GM20431 (cell line): ENCODE data around the gene DRC3.

Experiments used
- in situ Hi-C: fragments of 300-500 bp; cut with MseI, MboI; formaldehyde crosslinking; loops from one replicate; pipeline ENCODE4 v1.15.0; 2020; ENCODE audit warnings: low sequenced_read_pairs; ENCODE audit not compliant: unreplicated experiment

DRC3 gene

GRCh38 chr17:18014006-18014405 is 41.3 kb downstream of the DRC3 start:
- in situ Hi-C loops = no loop called here

- in situ Hi-C loops = no loop called here
Observed at GRCh38 chr17:18015593-18015992, 42.9 kb downstream of the DRC3 start.

DNA sequence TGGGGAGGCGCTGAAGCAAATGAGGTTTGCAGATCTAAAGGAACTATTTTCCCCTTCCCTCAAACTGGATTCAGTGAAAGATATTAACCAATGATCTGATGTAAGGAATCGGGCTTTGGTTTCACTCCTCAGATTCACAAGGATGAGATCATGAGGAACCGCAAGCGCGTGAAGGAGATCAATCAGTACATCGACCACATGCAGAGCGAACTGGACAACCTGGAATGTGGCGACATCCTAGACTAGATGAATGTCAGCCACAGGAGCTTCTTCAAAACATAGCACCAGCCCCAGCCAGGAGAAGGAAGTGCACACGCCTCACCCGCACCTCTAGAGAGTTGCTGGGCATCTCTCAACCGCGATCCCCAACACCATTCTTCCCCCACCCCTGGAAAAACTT is 43.8 kb downstream of the DRC3 start:
- in situ Hi-C loops = no loop called here

GRCh38 chr17:18017958-18018357 is 45.3 kb downstream of the DRC3 start:
- in situ Hi-C loops = no loop called here

GRCh38 chr17:18018411-18018921 is 45.8 kb downstream of the DRC3 start:
- in situ Hi-C loops = no loop called here

DNA sequence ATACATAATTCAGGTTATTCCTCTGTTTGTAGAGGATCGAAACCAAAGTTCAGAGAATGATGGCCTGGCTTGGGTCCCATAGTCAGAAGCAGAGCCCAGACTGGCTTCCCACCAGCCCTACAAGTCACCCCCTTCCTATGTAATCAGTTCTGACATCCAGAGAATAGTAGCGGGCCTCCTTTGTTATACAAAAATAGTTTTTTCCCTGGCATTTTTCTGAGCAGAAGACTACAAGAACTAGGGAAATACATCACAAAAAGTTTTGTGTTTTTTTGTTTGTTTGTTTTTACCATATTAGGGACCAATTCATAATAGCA is 47.1 kb downstream of the DRC3 start:
- in situ Hi-C loops = no loop called here

DNA sequence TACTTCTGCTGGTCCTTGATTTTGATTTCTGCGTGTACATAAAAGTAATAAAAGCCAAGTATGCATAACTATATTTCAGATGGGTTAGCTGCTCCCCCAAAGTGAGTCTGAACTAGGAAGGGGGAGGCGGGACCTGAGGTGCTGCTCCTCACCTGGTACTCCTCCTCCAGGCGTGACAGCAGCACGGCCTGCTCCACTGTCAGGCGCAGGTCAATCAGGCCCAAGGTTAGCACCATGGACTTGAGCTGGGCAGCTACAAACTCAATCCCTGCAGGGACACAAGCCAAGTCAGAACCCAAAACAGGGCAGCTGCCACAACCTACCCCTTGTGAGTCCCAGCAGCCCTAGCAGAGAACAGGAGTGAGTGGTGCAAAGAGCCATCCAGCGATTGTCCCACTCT is 48.3 kb downstream of the DRC3 start:
- in situ Hi-C loops = no loop called here

GRCh38 chr17:18021372-18021771 is 48.7 kb downstream of the DRC3 start:
- in situ Hi-C loops = no loop called here

DNA sequence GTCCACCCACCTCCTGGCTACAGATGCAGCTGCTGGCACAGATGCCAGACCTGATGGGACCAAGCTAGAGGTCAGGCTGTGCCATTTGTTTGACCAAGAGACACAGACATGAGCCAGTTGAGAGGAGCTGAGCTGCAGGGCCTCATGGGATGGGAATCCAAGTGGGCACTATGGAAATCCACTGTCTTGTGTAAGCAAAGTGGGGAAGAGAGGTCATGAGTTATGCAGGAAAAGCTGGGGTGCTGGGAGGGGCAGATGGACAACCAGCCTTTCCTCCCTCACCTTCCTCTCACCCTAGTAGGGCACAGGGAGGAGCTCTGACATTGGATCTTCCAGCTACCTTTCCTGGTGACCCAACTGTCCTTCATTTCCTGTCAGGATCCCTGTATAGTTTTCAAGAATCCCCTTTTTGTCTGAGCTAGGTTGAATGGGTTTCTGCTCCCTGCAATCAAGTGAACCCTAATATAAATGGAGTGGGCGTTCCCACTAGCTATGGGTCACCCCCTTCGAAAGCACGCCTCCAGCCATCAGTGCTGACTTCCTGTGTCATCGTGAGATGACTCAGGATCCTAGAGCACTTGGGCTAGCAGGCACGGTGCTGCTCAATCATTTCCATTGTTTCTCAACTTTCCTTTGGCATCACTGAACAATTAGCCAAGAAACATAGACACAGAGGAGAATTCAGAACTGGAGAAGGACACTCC is 52.7 kb downstream of the DRC3 start:
- in situ Hi-C loops = loop anchor here (25.0 kb wide), 1 partner anchor 338 kb away; the partner anchor contains the start of gene RAI1

DNA sequence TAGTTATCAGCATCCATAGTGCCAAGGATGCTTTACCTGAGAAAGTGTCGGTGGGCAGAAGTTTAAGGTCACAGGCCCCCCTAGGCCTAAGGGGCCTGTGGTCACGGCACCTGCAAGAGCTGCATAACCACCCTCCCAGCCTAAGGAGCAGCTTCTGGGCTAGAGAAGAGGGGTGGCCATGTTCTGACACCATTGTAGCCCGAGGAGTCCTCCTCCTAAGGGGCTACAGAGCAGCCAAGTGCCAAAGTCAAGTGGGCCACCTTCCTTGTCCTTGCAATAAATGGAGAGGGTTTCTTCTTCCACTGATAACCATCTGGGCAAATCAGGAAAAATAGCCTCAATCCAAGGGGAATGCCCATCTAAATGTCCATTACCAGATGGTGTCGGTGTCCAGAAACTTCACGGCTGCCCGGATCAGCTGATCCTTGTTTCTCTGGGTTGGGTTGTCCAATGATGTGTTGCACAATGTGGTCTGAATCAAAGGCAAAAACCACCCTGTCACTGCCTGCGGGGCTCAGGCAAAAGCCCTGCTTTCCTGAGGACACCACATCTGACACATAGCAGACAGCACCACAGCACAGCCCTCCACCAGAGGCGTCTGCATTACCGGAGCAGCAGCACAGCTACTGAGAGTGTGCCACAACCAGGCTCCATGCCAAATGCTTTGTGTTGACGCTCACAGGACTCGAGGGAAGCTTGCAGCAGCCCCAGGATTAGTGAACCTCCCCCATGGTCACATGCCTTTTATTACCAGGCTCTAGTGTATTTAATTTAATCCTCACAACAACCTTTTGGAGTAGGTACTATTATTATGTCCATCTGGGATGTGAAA is 53.5 kb downstream of the DRC3 start:
- in situ Hi-C loops = loop anchor here (25.0 kb wide), 1 partner anchor 339 kb away; the partner anchor contains the start of gene RAI1

DNA sequence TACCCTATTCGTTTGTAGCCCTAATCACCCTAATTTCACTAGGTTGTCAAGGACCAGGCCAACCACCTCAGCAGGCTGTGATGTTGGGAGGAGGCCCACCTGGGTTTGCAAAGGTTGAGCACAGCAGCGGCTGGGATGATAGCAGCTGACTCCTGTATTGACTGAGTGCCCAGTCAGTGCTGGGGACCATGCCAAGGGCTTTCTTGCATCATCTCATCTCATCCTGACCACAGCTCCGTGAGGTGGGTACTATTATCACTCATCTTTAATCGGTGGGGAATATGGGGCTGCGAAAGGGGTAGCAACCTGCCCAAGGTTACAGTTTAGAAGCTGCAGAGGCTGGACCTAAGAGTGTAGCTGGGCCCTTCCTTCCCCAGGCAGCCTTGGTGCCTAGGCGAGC is 54.6 kb downstream of the DRC3 start:
- in situ Hi-C loops = loop anchor here (25.0 kb wide), 1 partner anchor 340 kb away; the partner anchor contains the start of gene RAI1

DNA sequence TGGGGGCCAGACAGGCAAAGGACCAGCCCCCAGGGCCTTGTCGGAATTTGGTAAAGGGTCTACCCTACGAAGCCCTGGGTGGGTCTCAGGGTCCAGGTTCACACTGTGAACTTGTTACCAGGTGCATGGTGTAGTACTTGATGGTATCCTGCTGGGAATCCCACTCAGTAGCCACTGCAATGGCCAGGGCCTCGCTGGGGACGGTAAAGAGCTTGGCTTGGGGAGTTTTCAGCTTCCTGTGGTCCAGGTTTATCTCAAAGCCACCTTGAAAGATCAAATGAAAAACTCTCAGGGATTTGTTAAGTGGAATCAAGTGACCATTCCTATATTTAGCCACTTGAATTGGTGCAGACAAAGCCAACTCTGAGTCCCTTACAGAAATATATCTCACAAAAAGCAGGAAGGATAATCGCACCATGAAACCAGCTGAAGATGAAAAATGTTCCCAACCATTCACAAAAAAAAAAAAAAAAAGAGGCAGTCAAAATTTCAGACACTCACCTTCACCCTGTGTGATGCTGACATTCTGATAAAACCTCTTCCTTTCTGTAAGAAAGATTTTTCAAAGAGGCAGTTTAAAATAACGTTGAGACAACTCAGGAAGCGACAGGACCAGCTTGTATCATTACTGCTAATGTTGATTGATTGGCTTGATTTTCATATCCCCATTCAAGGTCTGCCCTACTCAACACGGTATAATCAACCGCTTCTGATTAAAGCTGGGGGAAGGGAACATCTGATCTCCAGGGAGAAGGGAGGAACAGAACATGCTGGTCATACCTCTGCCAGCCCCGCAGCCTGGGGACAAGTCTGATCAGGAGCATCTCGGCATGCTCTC is 55.7 kb downstream of the DRC3 start:
- in situ Hi-C loops = loop anchor here (25.0 kb wide), 1 partner anchor 341 kb away; the partner anchor contains the start of gene RAI1

DNA sequence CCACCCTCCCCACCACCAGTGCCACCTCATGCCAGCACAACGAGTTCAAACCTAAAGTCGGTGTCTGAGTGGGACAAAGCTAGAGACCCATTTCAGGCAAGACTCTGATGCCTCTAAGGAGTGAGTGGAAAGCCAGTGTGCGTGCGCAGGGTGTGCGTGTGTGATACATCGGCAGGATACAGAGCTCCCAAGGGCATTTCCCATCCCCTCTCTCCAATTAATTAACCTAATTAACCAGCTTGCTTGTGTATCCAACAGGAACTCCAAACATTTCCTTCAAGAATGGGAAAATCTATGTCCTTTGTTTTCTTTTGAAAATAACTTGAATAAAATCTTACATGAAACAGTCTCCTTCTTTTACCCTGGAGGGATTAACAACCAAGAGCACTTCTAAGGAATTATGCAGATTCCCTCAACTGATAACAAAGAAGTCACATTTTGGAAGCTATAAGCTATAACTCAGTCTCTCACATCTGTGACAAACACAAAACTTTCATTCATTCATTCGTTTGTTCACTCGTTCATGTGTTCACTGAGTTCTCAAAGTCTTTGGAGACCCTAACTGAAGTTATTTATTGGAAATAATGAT is 56.4 kb downstream of the DRC3 start:
- in situ Hi-C loops = loop anchor here (25.0 kb wide), 1 partner anchor 342 kb away; the partner anchor contains the start of gene RAI1

DNA sequence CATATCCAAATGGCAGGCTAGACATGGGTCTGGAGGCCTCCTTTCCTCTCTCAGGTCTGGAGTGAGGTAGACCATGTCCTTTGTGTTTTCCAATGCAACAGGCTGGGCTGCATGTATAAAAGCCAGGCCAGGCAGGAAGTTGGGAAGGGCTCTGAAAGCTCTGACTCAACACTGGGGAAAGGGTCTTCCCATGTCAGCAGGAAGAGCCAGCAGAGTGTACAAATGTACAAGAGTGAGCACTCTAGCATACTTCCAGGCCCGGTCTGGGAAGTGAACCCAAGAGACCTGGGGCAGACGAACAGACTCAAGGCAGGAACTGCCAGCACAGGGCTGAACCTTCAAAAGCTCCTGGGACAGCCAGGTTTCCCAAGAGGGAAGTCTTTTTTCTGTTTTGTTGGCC is 59.3 kb downstream of the DRC3 start:
- in situ Hi-C loops = loop anchor here (25.0 kb wide), 1 partner anchor 345 kb away; the partner anchor contains the start of gene RAI1

GRCh38 chr17:18033442-18034099 is 60.9 kb downstream of the DRC3 start:
- in situ Hi-C loops = loop anchor here (25.0 kb wide), 1 partner anchor 346 kb away; the partner anchor contains the start of gene RAI1

DNA sequence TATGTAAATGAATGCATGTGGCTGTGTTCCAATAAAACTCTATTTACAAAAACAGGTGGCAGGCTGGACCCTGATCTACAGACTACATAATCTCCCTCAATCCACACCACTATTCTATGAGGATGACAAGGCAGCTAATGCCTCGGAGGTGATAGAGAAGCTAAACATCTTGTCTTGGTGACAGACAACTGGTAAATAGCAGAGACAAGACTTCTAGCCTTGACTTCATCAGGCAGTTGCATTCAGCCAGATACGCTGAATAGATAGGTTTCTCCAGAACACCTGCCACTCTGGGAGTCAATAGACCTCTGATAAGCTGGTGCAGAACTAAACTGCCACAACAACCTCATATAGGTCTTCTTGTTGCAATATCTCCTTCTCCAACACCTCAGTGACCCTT is 63.0 kb downstream of the DRC3 start:
- in situ Hi-C loops = loop anchor here (25.0 kb wide), 1 partner anchor 348 kb away; the partner anchor contains the start of gene RAI1

DNA sequence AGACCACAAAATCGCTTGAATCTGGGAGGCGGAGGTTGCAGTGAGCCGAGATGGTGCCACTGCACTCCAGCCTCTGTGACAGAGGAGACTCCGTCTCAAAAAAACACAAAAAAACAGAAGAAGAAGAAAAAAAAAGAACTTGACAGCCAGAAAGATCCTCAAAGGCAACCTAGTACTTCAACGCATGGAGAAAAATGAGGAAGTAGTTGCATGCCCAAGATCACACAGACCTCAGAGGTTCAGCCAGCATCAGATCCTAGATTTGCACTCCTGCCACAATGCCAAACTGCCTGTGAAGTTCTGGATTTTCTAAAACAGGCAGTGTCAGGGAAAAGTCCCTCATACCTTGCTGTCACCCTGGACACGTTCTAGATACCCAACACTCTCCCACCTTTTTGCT is 64.8 kb downstream of the DRC3 start:
- in situ Hi-C loops = loop anchor here (25.0 kb wide), 1 partner anchor 350 kb away; the partner anchor contains the start of gene RAI1

DNA sequence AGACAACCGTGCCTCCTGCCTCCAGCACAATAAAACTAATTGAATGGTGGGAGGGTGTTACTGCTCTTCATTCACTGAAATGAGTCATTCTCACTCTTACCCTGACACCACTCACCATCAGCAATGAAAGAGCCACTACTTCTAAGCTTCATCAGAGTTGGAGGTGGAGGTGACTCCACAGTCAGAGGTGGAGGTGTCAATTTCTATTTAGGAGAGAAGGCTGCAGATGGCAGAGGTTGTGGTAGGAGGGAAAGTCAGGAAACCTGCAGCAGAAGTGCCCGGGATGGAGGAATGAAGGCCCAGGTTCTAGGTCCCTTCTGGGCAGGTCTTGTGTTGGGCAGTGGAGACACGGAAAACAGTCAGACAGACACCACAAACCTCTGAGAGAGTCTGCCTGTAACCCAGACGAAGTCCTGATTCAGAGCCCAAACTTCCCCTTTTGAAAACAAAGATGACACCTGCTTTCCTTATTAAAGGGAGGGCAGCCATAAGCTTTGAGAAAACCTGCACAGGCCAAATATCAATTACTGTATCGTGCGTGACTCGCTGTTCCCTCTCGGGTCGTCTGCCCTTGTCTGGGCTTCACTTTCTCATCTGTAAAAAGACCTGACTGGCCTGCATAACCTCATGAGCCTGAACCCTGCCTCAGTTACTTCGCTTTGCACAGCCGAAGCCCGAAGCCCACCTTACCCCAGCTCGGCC is 65.6 kb downstream of the DRC3 start:
- in situ Hi-C loops = loop anchor here (25.0 kb wide), 1 partner anchor 351 kb away; the partner anchor contains the start of gene RAI1
